Fibroblast of the aortic adventitia (primary cell): ENCODE data around the gene YIPF1. TPM values are rescaled to one million over a fixed set of nuclear protein-coding genes. Genes with fewer than 3 reads are reported as not detected.

Source experiments
- DNase-seq: peaks from one replicate; pipeline ENCODE4 v3.0.0-alpha.2; 2010; ENCODE audit warnings: low read depth
- H3K4me3 ChIP-seq: 2 replicates; pipeline ENCODE4 v1.5.1; 2011; ENCODE audit warnings: low read depth, mild to moderate bottlenecking, control low read depth, low read length, moderate library complexity
- total RNA-seq: library from RNA; depleted of rRNA; stranded (reverse); fragments of >200 nt; gene quantifications from 2 replicates; pipeline ENCODE4 v1.2.3, GENCODE V29; 2012; ENCODE audit warnings: low replicate concordance
- TF ChIP-seq, protein P1 (sequence below): IDR thresholded peaks from 2 replicates; pipeline ENCODE4 v1.5.1; 2011; ENCODE audit warnings: mild to moderate bottlenecking, low read length, control low read depth, inconsistent platforms; ENCODE audit not compliant: insufficient read depth

The YIPF1 gene
- total RNA-seq, 1 donor: 30.1 TPM

DNA sequence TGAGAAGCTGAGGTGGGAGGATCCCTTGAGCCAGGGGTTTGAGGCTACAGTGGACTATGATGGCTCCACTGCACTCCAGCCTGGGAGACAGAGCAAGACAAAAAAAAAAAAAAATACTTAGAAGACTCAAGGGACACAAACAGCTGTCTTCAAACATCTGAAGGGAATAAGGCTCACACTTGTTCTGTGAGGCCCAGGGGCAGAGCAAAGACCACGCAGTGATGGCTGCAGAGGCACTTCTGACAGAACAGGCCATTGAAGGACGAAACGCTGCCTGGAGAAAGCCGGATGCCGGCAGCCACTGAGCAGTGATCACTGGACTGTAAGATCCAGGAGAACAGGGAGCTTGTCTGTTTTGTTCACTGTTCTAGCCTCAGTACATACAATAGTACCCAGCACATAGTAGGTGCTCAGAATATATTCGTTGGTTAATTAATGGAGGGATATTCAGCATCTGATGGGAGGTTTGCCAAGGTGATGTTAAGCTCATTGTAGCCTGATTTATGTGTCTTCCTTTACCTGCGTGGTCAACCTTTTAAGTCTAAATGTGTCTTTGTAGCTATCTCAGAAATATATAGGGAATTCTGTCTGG is 39.4 kb downstream of the YIPF1 start:
- TF ChIP-seq, protein P1, sequence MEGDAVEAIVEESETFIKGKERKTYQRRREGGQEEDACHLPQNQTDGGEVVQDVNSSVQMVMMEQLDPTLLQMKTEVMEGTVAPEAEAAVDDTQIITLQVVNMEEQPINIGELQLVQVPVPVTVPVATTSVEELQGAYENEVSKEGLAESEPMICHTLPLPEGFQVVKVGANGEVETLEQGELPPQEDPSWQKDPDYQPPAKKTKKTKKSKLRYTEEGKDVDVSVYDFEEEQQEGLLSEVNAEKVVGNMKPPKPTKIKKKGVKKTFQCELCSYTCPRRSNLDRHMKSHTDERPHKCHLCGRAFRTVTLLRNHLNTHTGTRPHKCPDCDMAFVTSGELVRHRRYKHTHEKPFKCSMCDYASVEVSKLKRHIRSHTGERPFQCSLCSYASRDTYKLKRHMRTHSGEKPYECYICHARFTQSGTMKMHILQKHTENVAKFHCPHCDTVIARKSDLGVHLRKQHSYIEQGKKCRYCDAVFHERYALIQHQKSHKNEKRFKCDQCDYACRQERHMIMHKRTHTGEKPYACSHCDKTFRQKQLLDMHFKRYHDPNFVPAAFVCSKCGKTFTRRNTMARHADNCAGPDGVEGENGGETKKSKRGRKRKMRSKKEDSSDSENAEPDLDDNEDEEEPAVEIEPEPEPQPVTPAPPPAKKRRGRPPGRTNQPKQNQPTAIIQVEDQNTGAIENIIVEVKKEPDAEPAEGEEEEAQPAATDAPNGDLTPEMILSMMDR: no peak
- no peak overlapping the region for H3K4me3 ChIP-seq
- no peak for DNase-seq

DNA sequence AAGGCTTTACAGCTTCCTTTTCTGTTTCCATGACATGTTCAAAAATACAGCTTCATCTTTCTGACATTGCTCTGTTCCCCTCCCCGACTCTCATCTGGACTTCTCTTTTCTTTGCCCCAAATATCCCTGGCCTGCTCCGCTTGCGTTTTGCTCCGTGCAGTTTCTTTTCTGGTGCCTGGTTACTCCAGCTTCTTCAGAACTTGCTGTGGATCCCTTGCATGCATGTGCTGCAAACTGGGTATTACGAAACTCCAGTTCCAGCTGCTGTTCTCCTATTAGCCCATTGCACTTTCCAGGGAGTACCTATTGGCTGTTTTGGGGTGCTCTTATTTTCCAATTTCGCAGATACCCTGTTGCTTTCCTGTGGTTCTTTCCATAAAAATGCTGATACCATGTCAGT is 41.6 kb downstream of the YIPF1 start:
- no peak overlapping the region for H3K4me3 ChIP-seq
- no peak for DNase-seq
- TF ChIP-seq, protein P1: no peak

DNA sequence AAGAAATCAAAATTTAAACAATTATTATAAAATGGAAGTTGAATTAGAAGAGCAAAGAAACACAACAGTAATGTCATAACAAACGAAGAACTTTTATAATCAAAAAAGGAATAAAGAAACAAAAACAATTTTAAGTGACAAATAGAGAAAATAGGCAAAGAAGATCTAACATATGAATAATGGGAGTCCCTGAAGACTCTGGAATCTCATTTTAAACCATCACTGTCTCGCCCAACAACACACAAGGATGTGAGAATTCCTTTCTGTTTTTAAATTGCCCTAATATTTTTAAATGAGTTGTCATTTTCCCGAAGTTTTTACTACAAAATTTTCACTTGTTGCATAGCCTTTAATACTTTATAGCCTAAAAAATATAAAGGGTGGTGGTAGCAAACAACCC is 47.2 kb downstream of the YIPF1 start:
- H3K4me3 ChIP-seq: no peak overlapping the region
- DNase-seq: no peak
- TF ChIP-seq, protein P1: no peak

DNA sequence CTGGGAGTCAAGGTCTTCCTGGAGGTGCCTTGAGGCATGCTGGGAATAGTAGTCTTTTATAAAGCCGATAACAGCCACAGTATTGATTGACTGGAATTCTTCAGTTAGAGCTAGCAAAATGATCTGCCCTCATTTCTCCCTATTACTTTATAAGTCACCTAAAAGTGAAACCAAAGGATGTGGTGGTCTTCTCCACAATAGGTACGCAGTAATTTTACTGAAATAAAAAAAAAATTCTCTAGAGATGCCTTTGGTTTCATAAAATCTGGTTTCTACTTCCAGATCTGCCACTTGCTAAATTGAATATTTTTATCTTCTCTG is 51.0 kb downstream of the YIPF1 start:
- TF ChIP-seq, protein P1: no peak
- DNase-seq: no peak
- peak overlapping the region; percentile 54 for H3K4me3 ChIP-seq

DNA sequence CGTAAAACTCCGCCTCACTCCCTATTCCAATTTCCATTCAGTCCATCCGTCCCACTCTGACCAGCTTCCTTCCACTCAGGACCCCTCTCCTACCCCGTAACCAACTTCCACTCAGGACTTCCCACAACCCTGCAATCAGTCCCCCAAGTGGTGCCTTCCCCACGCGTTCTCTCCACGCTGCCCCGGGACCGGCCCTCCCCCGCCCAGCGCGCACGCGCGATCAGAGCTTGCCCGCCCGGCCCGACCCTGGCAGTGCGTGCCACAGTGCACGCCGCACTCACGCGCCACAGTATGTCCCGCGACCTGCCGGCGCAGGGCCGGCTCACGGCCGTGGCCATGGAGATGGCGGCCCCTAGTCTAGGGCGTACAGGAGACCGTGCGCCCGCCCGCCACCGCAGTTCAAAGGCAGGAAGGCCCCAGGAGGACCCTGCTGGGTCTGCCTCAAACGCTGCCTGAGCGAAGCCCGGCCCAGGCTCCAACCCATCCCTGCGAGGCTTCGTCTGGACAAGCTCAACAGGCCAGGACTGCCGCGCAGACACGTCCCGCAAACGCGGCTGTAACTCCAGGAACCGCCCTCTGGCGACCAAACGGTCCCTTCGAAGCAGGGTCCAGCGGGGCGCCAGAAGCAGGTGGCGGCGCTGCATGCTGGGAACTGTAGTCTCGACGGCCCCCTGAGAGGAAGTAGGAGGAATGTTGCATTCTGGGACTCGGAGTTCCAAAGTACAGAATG is 51.5 kb downstream of the YIPF1 start, which contains the start of gene NDC1:
Gene NDC1, minus strand, starts transcription at position 373 of the 730 bp plus-strand sequence. Its CDS starts 35 bp downstream, at position 338.
- peak within 1 kb of the TSS; percentile 82 for H3K4me3 ChIP-seq
- TF ChIP-seq, protein P1: no peak
- DNase-seq: peak; percentile 95

DNA sequence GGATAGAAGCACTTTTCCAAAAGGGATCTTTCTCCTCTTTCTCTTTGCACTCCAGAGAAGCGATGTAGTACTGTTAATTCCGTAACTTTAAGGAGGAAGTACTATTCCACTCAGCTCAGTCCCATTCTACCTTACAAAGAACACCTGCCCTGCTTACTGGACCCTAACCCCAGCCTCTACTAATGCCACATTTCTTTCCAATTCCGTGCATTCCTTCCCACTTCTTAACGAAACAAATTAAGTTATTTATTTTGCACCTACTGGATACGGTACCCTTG is 52.0 kb downstream of the YIPF1 start:
- TF ChIP-seq, protein P1: no peak
- no peak for DNase-seq
- H3K4me3 ChIP-seq: peak overlapping the region; percentile 82
